KOPT-K1 (cell line): ENCODE data around the gene MCM9.
A peak's percentile ranks its signal among the peaks of the same experiment; 100 is the strongest.

ENCODE experiments used
- H3K27ac ChIP-seq: fragments of 200-600 bp; sonication (generic); 2 replicates; pipeline ENCODE4 v1.5.1; 2016; ENCODE audit warnings: antibody characterized with exemption, mild to moderate bottlenecking, low read depth, low read length; ENCODE audit not compliant: poor library complexity, severe bottlenecking
- H3K36me3 ChIP-seq: fragments of 200-600 bp; sonication (generic); 2 replicates; pipeline ENCODE4 v1.5.1; 2017; ENCODE audit warnings: antibody characterized with exemption, mild to moderate bottlenecking, low read length, moderate library complexity; ENCODE audit not compliant: insufficient read depth
- H3K9me3 ChIP-seq: fragments of 200-600 bp; sonication (generic); 2 replicates; pipeline ENCODE4 v1.5.1; 2017; ENCODE audit warnings: antibody characterized with exemption, low read length, mild to moderate bottlenecking; ENCODE audit not compliant: insufficient read depth, poor library complexity, severe bottlenecking

MCM9 gene

GRCh38 chr6:118913161-118913560 is 21.8 kb downstream of the MCM9 start:
- H3K9me3 ChIP-seq = no peaks in the 10 kb centered on the region
- no peak overlapping the region for H3K27ac ChIP-seq

GRCh38 chr6:118912646-118913045 is 22.3 kb downstream of the MCM9 start:
- no peaks in the 10 kb centered on the region for H3K9me3 ChIP-seq
- no peak overlapping the region for H3K27ac ChIP-seq
- H3K36me3 ChIP-seq = peaks cover 96% of the 10 kb centered on the region

More at GRCh38 chr6:118913161-118913560, 21.8 kb downstream of the MCM9 start:
- H3K36me3 ChIP-seq = peaks cover 96% of the 10 kb centered on the region

- Histone ChIP-seq H3K9me3 (no peaks in the 10 kb centered on the region), H3K36me3 (peaks cover 100% of the 10 kb centered on the region), H3K27ac (no peak overlapping the region)
Observed at GRCh38 chr6:118908441-118908840, 26.5 kb downstream of the MCM9 start.

- H3K27ac ChIP-seq = no peak overlapping the region
- peaks cover 100% of the 10 kb centered on the region for H3K36me3 ChIP-seq
- H3K9me3 ChIP-seq = no peaks in the 10 kb centered on the region
Observed at GRCh38 chr6:118905851-118906250, 29.1 kb downstream of the MCM9 start.

- H3K27ac ChIP-seq = no peak overlapping the region
- peaks cover 100% of the 10 kb centered on the region for H3K36me3 ChIP-seq
- H3K9me3 ChIP-seq = no peaks in the 10 kb centered on the region
Observed at GRCh38 chr6:118905084-118905483, 29.9 kb downstream of the MCM9 start.

GRCh38 chr6:118903691-118904090 is 31.3 kb downstream of the MCM9 start:
- H3K36me3 ChIP-seq = peaks cover 100% of the 10 kb centered on the region
- H3K9me3 ChIP-seq = no peaks in the 10 kb centered on the region
- H3K27ac ChIP-seq = no peak overlapping the region

- no peak overlapping the region for H3K27ac ChIP-seq
- peaks cover 98% of the 10 kb centered on the region for H3K36me3 ChIP-seq
- no peaks in the 10 kb centered on the region for H3K9me3 ChIP-seq
Observed at GRCh38 chr6:118903138-118903537, 31.8 kb downstream of the MCM9 start.

GRCh38 chr6:118902726-118903125 is 32.2 kb downstream of the MCM9 start:
- peaks cover 98% of the 10 kb centered on the region for H3K36me3 ChIP-seq

GRCh38 chr6:118899948-118900347 is 35.0 kb downstream of the MCM9 start:
- Histone ChIP-seq H3K27ac (peak overlapping the region; percentile 48), H3K36me3 (peaks cover 74% of the 10 kb centered on the region), H3K9me3 (no peaks in the 10 kb centered on the region)

More at GRCh38 chr6:118902726-118903125, 32.2 kb downstream of the MCM9 start:
- H3K9me3 ChIP-seq = no peaks in the 10 kb centered on the region
- no peak overlapping the region for H3K27ac ChIP-seq

- peaks cover 48% of the 10 kb centered on the region for H3K36me3 ChIP-seq
- no peaks in the 10 kb centered on the region for H3K9me3 ChIP-seq
- H3K27ac ChIP-seq = no peak overlapping the region
Observed at GRCh38 chr6:118897386-118897785, 37.6 kb downstream of the MCM9 start.

GRCh38 chr6:118896339-118897136 is 38.4 kb downstream of the MCM9 start:
- peak overlapping the region; percentile 94 for H3K27ac ChIP-seq
- H3K9me3 ChIP-seq = no peaks in the 10 kb centered on the region
- H3K36me3 ChIP-seq = peaks cover 40% of the 10 kb centered on the region

GRCh38 chr6:118895859-118896258 is 39.1 kb downstream of the MCM9 start:
- H3K27ac ChIP-seq = peak overlapping the region; percentile 94
- H3K9me3 ChIP-seq = no peaks in the 10 kb centered on the region
- peaks cover 33% of the 10 kb centered on the region for H3K36me3 ChIP-seq

- peaks cover 27% of the 10 kb centered on the region for H3K36me3 ChIP-seq
- peak overlapping the region; percentile 94 for H3K27ac ChIP-seq
- no peaks in the 10 kb centered on the region for H3K9me3 ChIP-seq
Observed at GRCh38 chr6:118895261-118895560, 39.7 kb downstream of the MCM9 start.

- H3K36me3 ChIP-seq = peaks cover 21% of the 10 kb centered on the region
- no peaks in the 10 kb centered on the region for H3K9me3 ChIP-seq
- peak overlapping the region; percentile 94 for H3K27ac ChIP-seq
Observed at GRCh38 chr6:118894425-118895260, 40.3 kb downstream of the MCM9 start.

GRCh38 chr6:118893807-118894424 is 41.0 kb downstream of the MCM9 start, which contains the start of gene ASF1A:
ASF1A (plus strand) TSS chr6:118894152; CDS start chr6:118894414, 262 bp downstream.
- H3K27ac ChIP-seq = peak within 1 kb of the TSS; percentile 94
- H3K36me3 ChIP-seq = peaks cover 14% of the 10 kb centered on the region
- no peaks in the 10 kb centered on the region for H3K9me3 ChIP-seq
